ENCODE data around the gene BNC2.

BNC2 gene

GRCh38 chr9:16500386-16500785, 370.1 kb downstream of the BNC2 start:
- Histone ChIP-seq H3K9me3 (no peaks in the 10 kb centered on the region; the same call in 1 of the 2 replicates), H3K36me3 (no peaks in the 10 kb centered on the region), H3K27me3 (no peaks in the 10 kb centered on the region), H3K4me3 (ENCODE audit: low read depth, low read length) (no peak overlapping the region), H3K4me1 (no peaks in the 10 kb centered on the region)
- DNase-seq, result no peak
- TF ChIP-seq CTCF (IDR thresholded peaks at IDR 0.05; ENCODE audit: low read depth, low read length), result no peak

GRCh38 chr9:16499892-16500291, 370.6 kb downstream of the BNC2 start:
- Histone ChIP-seq H3K27me3 (no peaks in the 10 kb centered on the region), H3K4me1 (no peaks in the 10 kb centered on the region), H3K4me3 (ENCODE audit: low read depth, low read length) (no peak overlapping the region), H3K9me3 (no peaks in the 10 kb centered on the region; the same call in 1 of the 2 replicates), H3K36me3 (no peaks in the 10 kb centered on the region)
- no peak for TF ChIP-seq CTCF (IDR thresholded peaks at IDR 0.05; ENCODE audit: low read depth, low read length)
- no peak for DNase-seq

GRCh38 chr9:16496908-16497307, 373.6 kb downstream of the BNC2 start:
- peak; percentile 24 for TF ChIP-seq CTCF (IDR thresholded peaks at IDR 0.05; ENCODE audit: low read depth, low read length)
- no peak overlapping the region for H3K4me3 ChIP-seq (ENCODE audit: low read depth, low read length)
- no peaks in the 10 kb centered on the region for H3K36me3 ChIP-seq
- no peaks in the 10 kb centered on the region for H3K27me3 ChIP-seq
- H3K9me3 ChIP-seq, result no peaks in the 10 kb centered on the region
- DNase-seq, result no peak
- H3K4me1 ChIP-seq, result no peaks in the 10 kb centered on the region

- no peaks in the 10 kb centered on the region for H3K27me3 ChIP-seq
- no peak for TF ChIP-seq CTCF (IDR thresholded peaks at IDR 0.05; ENCODE audit: low read depth, low read length)
- DNase-seq, result no peak
- no peak overlapping the region for H3K4me3 ChIP-seq (ENCODE audit: low read depth, low read length)
- H3K4me1 ChIP-seq, result no peaks in the 10 kb centered on the region
- H3K36me3 ChIP-seq, result no peaks in the 10 kb centered on the region
- no peaks in the 10 kb centered on the region for H3K9me3 ChIP-seq
Measured at GRCh38 chr9:16487915-16488314, 382.6 kb downstream of the BNC2 start.

- Histone ChIP-seq H3K9me3 (no peaks in the 10 kb centered on the region), H3K4me3 (ENCODE audit: low read depth, low read length) (no peak overlapping the region), H3K27me3 (no peaks in the 10 kb centered on the region), H3K36me3 (no peaks in the 10 kb centered on the region), H3K4me1 (no peaks in the 10 kb centered on the region)
- no peak for DNase-seq
- TF ChIP-seq CTCF (IDR thresholded peaks at IDR 0.05; ENCODE audit: low read depth, low read length), result no peak
Measured at GRCh38 chr9:16485575-16486321, 384.7 kb downstream of the BNC2 start.

- Histone ChIP-seq H3K27me3 (no peaks in the 10 kb centered on the region), H3K4me1 (no peaks in the 10 kb centered on the region), H3K36me3 (no peaks in the 10 kb centered on the region), H3K9me3 (no peaks in the 10 kb centered on the region), H3K4me3 (ENCODE audit: low read depth, low read length) (no peak overlapping the region)
- TF ChIP-seq CTCF (IDR thresholded peaks at IDR 0.05; ENCODE audit: low read depth, low read length), result no peak
- DNase-seq, result no peak
Measured at GRCh38 chr9:16485160-16485559, 385.3 kb downstream of the BNC2 start.
